SK-N-SH treated with all-trans-retinoic acid at 6 μM for 48 hours (cell line): ENCODE measurements around the gene UST.

Experiments
- ATAC-seq: fragments of 200-7000 bp; cut with Tn5 transposase; 3 replicates; pipeline ENCODE4 v1.9.1; 2020; ENCODE audit warnings: mild to moderate bottlenecking, moderate library complexity
- BACH2 ChIP-seq: fragments of 250-450 bp; sonication (Bioruptor Pico); IDR thresholded peaks from 2 replicates; pipeline ENCODE4 v1.9.0; 2021; ENCODE audit warnings: mild to moderate bottlenecking, borderline replicate concordance
- CSDC2 ChIP-seq: fragments of 250-450 bp; sonication (Bioruptor Pico); IDR thresholded peaks from 2 replicates; pipeline ENCODE4 v1.5.0; 2020; ENCODE audit warnings: mild to moderate bottlenecking, moderate library complexity
- ESRRG ChIP-seq: fragments of 250-450 bp; sonication (Bioruptor Pico); IDR thresholded peaks from 2 replicates; pipeline ENCODE4 v1.6.1; 2021; ENCODE audit warnings: mild to moderate bottlenecking
- ISL1 ChIP-seq: fragments of 250-450 bp; sonication (Bioruptor Pico); IDR thresholded peaks from 2 replicates; pipeline ENCODE4 v2.1.2; 2022; ENCODE audit warnings: mild to moderate bottlenecking, moderate library complexity
- OSR1 ChIP-seq: fragments of 250-450 bp; sonication (Bioruptor Pico); IDR thresholded peaks from 2 replicates; pipeline ENCODE4 v1.8.0; 2022; ENCODE audit warnings: moderate library complexity, mild to moderate bottlenecking, inconsistent platforms
- RARB ChIP-seq: fragments of 250-450 bp; sonication (Bioruptor Pico); IDR thresholded peaks from 2 replicates; pipeline ENCODE4 v1.8.0; 2021; ENCODE audit warnings: mild to moderate bottlenecking, moderate library complexity
- SNAI2 ChIP-seq: fragments of 250-450 bp; sonication (Bioruptor Pico); IDR thresholded peaks from 2 replicates; pipeline ENCODE4 v1.5.0; 2020; ENCODE audit warnings: mild to moderate bottlenecking, moderate library complexity
- TCF4 ChIP-seq: fragments of 250-450 bp; sonication (Bioruptor Pico); IDR thresholded peaks from 2 replicates; pipeline ENCODE4 v1.8.0; 2021; ENCODE audit warnings: mild to moderate bottlenecking, moderate library complexity, borderline replicate concordance
- TOX ChIP-seq: fragments of 250-450 bp; sonication (Bioruptor Pico); IDR thresholded peaks from 2 replicates; pipeline ENCODE4 v1.8.0; 2021; ENCODE audit warnings: mild to moderate bottlenecking, moderate library complexity, borderline replicate concordance
- ZC3H10 ChIP-seq: fragments of 250-450 bp; sonication (Bioruptor Pico); IDR thresholded peaks from 2 replicates; pipeline ENCODE4 v1.5.1; 2021; ENCODE audit warnings: mild to moderate bottlenecking, moderate library complexity
- ZFP3 ChIP-seq: fragments of 250-450 bp; sonication (Bioruptor Pico); IDR thresholded peaks from 2 replicates; pipeline ENCODE4 v1.5.0; 2020; ENCODE audit warnings: mild to moderate bottlenecking, moderate library complexity
- ZFP30 ChIP-seq: fragments of 450-650 bp; formaldehyde crosslinking; IDR thresholded peaks from 2 replicates; pipeline ENCODE4 v1.5.0; 2022; ENCODE audit warnings: mild to moderate bottlenecking, moderate library complexity
- ZNF565 ChIP-seq: fragments of 450-650 bp; formaldehyde crosslinking; conservative IDR thresholded peaks from 2 replicates; pipeline ENCODE4 v1.5.0; 2020; ENCODE audit warnings: low read depth, mild to moderate bottlenecking, moderate library complexity
- ZNF70 ChIP-seq: fragments of 450-650 bp; formaldehyde crosslinking; IDR thresholded peaks from 2 replicates; pipeline ENCODE4 v1.5.0; 2020; ENCODE audit warnings: mild to moderate bottlenecking, moderate library complexity
- ZNF8 ChIP-seq: fragments of 450-650 bp; formaldehyde crosslinking; IDR thresholded peaks from 2 replicates; pipeline ENCODE4 v1.5.0; 2020; ENCODE audit warnings: mild to moderate bottlenecking, moderate library complexity
- TF ChIP-seq, protein P1 (sequence below): fragments of 250-450 bp; sonication (Bioruptor Pico); IDR thresholded peaks from 2 replicates; pipeline ENCODE4 v1.5.0; 2020; ENCODE audit warnings: mild to moderate bottlenecking, moderate library complexity
- TF ChIP-seq, protein P2 (sequence below): fragments of 250-450 bp; sonication (Bioruptor Pico); IDR thresholded peaks from 2 replicates; pipeline ENCODE4 v1.5.1; 2021; ENCODE audit warnings: mild to moderate bottlenecking, moderate library complexity
- TF ChIP-seq, protein P3 (sequence below): fragments of 250-450 bp; sonication (Bioruptor Pico); IDR thresholded peaks from 2 replicates; pipeline ENCODE4 v1.8.0; 2021; ENCODE audit warnings: low read depth, mild to moderate bottlenecking, moderate library complexity, borderline replicate concordance
- TF ChIP-seq, protein P4 (sequence below): fragments of 250-450 bp; sonication (Bioruptor Pico); IDR thresholded peaks from 2 replicates; pipeline ENCODE4 v1.5.1; 2020; ENCODE audit warnings: low read depth, mild to moderate bottlenecking, moderate library complexity

The UST gene

DNA sequence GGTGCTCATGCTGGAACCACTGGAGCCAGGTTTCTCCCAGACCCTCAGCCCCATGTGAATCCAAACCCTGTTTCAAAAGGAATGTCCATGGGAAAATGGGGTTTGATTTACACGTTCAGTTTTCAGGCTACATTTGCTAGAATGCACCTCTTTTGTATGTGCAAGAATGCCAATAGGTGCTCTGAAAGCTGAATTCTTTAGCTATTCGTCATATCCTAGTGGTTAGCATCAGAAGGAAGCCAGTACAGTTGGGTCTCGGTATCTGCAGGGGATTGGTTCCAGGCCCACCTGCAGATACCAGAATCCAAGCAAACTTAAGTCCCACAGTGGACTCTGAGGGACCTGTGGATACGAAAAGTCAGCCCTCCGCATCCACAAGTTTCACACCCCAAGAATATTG lies 93.4 kb downstream of the UST start (continued):
- TF ChIP-seq, protein P1, sequence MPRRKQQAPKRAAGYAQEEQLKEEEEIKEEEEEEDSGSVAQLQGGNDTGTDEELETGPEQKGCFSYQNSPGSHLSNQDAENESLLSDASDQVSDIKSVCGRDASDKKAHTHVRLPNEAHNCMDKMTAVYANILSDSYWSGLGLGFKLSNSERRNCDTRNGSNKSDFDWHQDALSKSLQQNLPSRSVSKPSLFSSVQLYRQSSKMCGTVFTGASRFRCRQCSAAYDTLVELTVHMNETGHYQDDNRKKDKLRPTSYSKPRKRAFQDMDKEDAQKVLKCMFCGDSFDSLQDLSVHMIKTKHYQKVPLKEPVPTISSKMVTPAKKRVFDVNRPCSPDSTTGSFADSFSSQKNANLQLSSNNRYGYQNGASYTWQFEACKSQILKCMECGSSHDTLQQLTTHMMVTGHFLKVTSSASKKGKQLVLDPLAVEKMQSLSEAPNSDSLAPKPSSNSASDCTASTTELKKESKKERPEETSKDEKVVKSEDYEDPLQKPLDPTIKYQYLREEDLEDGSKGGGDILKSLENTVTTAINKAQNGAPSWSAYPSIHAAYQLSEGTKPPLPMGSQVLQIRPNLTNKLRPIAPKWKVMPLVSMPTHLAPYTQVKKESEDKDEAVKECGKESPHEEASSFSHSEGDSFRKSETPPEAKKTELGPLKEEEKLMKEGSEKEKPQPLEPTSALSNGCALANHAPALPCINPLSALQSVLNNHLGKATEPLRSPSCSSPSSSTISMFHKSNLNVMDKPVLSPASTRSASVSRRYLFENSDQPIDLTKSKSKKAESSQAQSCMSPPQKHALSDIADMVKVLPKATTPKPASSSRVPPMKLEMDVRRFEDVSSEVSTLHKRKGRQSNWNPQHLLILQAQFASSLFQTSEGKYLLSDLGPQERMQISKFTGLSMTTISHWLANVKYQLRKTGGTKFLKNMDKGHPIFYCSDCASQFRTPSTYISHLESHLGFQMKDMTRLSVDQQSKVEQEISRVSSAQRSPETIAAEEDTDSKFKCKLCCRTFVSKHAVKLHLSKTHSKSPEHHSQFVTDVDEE (CRISPR knock-in tag), result no peak
- no peak for TF ChIP-seq ZFP30
- no peak for TF ChIP-seq ESRRG
- TF ChIP-seq CSDC2 (CRISPR knock-in tag), result no peak
- no peak for TF ChIP-seq ZC3H10 (CRISPR knock-in tag)
- TF ChIP-seq, protein P2, sequence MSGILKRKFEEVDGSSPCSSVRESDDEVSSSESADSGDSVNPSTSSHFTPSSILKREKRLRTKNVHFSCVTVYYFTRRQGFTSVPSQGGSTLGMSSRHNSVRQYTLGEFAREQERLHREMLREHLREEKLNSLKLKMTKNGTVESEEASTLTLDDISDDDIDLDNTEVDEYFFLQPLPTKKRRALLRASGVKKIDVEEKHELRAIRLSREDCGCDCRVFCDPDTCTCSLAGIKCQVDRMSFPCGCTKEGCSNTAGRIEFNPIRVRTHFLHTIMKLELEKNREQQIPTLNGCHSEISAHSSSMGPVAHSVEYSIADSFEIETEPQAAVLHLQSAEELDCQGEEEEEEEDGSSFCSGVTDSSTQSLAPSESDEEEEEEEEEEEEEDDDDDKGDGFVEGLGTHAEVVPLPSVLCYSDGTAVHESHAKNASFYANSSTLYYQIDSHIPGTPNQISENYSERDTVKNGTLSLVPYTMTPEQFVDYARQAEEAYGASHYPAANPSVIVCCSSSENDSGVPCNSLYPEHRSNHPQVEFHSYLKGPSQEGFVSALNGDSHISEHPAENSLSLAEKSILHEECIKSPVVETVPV (CRISPR knock-in tag), result no peak
- no peak for TF ChIP-seq BACH2
- TF ChIP-seq ZNF8 (CRISPR knock-in tag), result no peak
- no peak for TF ChIP-seq TCF4 (CRISPR knock-in tag)
- TF ChIP-seq TOX (CRISPR knock-in tag), result no peak

DNA sequence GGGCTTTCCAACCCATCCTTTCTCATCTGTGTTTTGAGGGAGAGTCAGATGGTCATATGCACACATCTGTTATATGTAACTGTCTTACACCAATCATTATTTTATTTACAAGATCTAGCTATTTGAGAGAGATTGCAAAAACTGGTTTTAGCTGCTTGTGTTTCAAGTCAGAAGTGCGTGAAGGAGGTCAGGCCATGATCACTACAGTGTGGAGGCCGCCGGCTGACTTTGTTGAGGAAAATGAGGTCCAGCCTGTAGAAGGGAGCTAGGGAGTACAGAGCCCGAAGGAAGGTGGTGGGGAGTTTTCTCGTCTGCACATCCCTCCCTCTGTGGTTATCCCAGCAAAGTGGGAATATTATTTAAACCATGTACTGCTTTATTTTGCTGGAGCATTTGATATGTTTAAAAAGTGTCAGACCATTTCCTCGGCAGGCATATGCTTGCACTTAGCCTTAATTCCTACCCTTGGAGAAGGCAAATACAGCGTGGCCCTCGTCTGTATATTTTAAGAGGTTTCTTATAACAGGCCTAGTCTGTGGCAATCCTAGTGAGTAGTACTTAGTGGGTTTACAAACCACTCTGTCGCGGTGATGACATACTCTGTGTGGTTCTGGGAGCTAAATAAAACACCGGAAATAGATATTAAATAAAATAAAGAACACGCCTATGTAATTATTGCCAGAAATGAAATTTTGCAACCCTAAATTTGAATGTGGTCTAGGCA lies 95.6 kb downstream of the UST start:
- no peak for ATAC-seq
- TF ChIP-seq ZC3H10 (CRISPR knock-in tag) (no peak), OSR1 (CRISPR knock-in tag) (no peak), CSDC2 (CRISPR knock-in tag) (no peak), ZFP30 (no peak)

DNA sequence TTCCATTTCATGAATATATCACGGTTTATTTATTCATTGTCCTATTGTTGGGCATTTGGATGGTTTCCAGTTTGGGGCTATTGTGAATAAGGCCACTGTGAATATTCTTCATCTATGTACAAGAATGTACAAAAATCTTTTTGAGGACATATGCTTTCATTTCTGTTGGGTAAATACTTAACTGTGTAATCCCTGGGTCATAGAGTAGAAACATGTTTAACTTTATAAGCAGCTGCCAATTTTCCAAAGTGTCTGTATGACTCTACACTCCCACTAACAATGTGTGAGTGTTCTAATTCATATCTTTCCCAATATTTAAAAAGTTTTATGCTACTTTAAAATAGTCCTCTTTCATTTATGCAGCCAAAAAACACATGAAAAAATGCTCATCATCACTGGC lies 98.6 kb downstream of the UST start:
- TF ChIP-seq, protein P3, sequence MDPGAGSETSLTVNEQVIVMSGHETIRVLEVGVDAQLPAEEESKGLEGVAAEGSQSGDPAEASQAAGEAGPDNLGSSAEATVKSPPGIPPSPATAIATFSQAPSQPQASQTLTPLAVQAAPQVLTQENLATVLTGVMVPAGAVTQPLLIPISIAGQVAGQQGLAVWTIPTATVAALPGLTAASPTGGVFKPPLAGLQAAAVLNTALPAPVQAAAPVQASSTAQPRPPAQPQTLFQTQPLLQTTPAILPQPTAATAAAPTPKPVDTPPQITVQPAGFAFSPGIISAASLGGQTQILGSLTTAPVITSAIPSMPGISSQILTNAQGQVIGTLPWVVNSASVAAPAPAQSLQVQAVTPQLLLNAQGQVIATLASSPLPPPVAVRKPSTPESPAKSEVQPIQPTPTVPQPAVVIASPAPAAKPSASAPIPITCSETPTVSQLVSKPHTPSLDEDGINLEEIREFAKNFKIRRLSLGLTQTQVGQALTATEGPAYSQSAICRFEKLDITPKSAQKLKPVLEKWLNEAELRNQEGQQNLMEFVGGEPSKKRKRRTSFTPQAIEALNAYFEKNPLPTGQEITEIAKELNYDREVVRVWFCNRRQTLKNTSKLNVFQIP (CRISPR knock-in tag), result no peak
- TF ChIP-seq ISL1 (CRISPR knock-in tag), result no peak
- no peak for TF ChIP-seq ZFP3
- no peak for TF ChIP-seq TCF4 (CRISPR knock-in tag)
- no peak for TF ChIP-seq ZNF70 (CRISPR knock-in tag)
- TF ChIP-seq BACH2, result no peak
- TF ChIP-seq ZFP30, result no peak
- TF ChIP-seq, protein P1 (CRISPR knock-in tag), result no peak
- TF ChIP-seq SNAI2 (CRISPR knock-in tag), result no peak
- TF ChIP-seq, protein P4, sequence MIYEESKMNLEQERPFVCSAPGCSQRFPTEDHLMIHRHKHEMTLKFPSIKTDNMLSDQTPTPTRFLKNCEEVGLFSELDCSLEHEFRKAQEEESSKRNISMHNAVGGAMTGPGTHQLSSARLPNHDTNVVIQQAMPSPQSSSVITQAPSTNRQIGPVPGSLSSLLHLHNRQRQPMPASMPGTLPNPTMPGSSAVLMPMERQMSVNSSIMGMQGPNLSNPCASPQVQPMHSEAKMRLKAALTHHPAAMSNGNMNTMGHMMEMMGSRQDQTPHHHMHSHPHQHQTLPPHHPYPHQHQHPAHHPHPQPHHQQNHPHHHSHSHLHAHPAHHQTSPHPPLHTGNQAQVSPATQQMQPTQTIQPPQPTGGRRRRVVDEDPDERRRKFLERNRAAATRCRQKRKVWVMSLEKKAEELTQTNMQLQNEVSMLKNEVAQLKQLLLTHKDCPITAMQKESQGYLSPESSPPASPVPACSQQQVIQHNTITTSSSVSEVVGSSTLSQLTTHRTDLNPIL, result no peak
- TF ChIP-seq OSR1 (CRISPR knock-in tag), result no peak
- TF ChIP-seq RARB, result no peak
- no peak for TF ChIP-seq TOX (CRISPR knock-in tag)
- TF ChIP-seq, protein P2 (CRISPR knock-in tag), result no peak
- TF ChIP-seq ZNF565, result no peak
- ATAC-seq, result no peak
